AML-193 (cell line): Measurements from ENCODE around the gene RUFY3.
A peak's percentile ranks its signal among the peaks of the same experiment; 100 is the strongest.
"Not testable (repeated sequence)": the region's sequence is repeated elsewhere in the genome, so short reads cannot be mapped to it uniquely, and the experiment has no call there.

Experiments used
- DNase-seq, 2 experiments: peaks; one replicate each; lab custom pipeline; 2025; lab: John Stamatoyannopoulos, UW

The RUFY3 gene

DNA sequence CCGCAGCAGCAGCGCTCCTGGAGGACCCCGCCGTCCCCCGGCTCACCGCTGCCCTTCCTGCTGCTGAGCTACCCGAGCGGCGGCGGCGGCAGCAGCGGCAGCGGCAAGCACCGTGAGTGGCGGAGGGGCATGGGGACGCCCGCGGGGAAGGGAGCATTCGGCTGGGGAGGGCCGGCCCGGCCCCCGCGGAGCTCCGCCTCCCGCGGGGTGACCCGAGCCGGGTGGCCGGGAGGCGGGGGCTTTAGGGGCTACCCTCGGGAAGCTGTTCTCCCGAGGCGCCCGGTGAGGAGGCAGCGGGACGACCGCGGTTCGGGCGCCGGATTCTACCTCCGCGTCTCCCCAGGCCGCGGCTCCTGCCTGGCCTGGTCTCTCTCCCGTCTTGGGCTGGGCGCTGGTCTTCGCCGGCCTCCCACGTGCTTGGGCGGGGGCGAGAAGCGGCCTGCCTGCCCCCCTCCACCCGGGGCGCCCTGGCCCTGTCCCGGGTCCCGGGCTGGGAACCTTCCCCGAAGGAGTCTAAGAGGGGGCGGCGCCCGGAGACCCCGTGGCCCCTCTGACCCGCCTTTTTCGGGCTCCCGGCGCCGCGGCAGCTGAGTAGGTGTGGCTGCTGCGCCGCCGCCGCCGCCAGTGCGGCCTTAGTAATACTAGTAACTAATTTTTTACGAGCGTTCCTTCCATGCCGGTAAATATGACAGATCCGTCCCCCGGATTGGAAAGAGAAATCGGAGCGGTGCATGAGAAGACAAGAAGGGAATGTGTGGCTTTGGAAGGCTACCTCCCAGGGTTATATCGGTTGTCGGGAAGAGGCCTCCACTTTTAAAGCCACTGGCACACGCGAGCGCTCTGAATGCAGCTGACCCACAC is 16.4 kb upstream of the RUFY3 start:
- DNase-seq, result peak; percentile 41 to 45

DNA sequence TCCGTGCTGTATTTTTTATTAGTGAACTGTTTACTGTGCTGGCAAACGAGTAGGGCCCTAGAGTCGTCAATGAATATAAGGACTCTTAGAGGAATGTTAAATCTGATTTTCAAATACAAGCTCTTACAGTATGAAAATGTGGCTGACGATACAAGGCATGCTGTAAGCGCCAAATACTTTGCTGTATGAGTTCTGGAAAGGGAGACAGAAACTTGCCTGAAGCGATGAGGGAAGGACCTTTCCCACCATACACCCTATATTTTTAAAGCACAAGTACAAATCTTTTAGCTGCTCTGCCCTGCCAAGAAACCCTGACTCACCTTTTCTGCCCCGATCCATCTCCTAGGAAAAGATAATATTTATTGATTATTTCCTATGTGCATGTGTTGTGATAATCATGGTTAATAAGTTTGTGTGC is 15.7 kb upstream of the RUFY3 start:
- no peak for DNase-seq

DNA sequence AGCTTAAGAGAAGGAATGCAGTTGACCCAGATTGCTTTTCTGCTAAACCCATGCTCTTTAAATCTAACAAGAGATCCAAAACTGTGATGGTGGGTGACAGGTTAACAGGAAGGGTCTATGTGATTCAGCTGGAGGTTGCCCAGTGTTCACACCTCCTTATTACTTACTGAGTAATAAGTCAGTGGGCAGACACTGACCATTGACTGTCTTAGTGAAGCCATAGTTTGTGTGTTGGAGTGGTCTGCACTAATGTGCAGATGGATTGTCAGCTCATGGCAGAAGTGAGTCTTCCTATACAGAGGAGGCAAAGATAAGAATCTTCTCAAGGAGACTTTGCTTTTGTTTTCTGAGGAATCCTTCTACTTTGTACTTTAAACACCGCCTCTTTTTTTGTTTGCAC is 15.2 kb upstream of the RUFY3 start:
- DNase-seq, result no peak

DNA sequence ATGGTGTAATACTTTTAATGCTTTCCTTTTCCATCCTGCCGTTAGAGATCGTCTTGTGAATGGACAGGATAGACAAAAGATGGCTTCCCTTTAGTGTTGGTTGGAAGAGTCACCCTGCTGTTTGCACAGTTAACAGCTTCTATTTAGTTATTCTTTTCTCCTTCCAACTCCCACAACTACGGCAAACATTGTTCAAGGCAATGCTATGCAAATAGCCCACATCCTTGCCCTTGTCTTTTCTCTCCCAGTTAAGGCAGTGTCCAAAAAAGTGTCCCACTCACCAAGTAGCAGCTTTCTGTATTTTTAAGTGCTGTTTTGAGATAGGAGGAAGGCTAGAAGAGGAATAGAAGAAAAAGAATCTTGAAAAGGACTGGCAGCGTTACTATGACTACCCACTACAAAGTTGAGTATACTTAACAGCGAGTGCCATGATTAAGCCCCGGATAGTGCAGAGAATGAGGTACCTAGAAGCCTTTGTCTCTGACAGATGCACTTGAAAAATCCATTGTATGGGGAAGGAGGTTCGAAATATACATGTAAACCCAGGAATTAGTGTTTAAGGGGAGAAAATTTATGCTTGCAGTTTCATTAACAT is 12.1 kb upstream of the RUFY3 start:
- DNase-seq, result no peak

DNA sequence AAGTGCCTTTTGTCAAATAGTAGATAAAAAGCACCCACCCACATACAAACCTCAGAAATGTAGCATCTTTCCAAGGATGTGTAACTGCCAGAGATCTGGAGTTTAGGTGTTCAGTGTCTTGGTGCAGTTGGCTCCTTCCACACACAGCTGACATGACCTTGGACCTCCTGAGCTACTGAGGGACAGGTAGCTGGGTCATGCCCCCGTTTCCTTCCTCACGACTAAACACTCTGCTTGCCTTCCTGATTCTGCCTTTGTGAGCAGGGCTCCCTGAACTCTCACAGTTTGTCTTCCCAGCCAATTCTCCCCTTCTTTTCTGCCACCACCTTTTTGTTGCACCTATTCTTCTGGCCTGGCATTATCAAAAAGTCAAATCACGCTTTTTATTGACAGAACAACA is 10.2 kb upstream of the RUFY3 start:
- no peak for DNase-seq

DNA sequence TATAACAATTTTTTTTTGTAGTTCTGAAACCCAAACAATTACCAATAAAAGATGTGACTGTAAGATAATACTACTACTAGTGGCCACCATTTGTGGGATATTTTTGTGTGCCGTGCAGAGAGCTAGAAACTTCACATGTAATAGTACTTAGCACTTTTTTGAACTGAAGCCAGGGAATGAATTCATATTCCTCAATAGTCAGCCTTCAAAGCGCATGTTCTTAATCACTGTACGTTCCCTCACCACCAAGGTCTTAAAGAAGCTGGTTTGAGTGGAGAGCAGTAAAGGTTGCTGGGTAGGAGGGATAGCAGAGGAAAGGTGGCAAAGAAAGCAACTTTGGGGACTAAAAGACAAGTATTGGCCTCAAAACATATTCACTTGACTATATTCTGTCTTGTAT is 9.6 kb upstream of the RUFY3 start:
- no peak for DNase-seq

DNA sequence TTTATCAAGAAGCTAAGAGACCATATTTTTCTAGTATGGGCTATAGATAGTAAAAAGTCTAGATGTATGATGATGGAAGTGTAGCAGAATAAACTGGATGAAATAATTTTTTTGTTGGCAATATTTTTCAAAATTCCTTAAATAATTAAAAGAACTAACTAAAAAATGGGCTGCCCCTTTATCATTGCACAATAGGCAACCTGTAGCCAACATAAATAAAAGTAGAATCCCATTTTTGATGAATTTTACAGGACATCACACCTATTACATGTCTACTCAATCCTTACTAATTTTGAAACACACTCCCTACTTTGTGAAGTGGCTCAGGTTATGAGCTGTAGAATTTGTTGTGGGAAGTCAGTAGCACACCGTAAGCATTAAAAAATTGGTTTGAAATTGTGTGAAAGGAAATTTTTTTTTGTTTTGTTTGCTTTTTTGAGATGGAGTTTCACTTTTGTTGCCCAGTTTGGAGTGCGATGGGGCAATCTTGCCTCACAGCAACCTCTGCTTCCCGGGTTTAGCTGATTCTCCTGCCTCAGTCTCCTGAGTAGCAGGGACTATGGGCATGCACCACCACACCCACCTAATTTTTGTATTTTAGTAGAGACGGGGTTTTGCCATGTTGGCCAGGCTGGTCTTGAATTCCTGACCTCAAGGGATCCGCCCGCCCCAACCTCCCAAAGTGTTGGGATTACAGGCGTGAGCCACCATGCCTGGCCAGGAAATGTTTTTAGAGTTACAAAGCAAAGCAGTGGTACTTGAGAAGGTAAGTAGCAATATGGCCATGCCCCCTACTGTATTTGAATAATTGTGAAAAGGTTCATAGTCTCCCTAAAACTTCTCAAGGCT is 8.9 kb upstream of the RUFY3 start:
- DNase-seq, result no peak

DNA sequence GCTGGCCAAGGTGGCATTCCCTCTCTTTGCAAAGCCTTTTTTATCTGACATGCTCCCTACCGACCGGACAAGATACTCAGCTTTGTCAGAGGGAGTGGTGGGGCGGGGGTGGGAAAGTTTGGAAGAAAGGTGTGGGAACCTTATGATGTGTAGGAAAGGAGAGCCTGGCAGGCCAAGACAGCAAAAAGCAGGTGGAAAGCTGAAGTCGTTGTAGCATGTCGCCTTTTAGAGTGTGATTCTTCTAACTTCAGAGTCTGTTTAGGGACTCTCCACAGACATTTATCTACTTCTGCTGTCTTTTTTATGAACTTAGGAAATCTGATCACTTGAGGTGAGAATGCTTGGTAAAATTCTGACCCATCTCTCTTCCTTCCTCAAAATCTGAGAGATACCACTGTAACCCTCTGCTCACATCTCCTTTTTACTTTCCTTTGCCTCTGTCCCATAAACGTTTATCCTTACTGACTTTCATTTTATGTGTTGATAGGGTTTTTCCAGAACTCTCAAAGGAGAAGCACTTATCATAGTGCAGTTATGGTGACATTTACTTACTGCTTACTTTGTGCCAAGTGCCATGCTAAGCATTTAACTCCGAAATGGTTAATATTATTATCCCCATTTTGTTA is 8.2 kb upstream of the RUFY3 start:
- DNase-seq, result peak; percentile 22 to 37

DNA sequence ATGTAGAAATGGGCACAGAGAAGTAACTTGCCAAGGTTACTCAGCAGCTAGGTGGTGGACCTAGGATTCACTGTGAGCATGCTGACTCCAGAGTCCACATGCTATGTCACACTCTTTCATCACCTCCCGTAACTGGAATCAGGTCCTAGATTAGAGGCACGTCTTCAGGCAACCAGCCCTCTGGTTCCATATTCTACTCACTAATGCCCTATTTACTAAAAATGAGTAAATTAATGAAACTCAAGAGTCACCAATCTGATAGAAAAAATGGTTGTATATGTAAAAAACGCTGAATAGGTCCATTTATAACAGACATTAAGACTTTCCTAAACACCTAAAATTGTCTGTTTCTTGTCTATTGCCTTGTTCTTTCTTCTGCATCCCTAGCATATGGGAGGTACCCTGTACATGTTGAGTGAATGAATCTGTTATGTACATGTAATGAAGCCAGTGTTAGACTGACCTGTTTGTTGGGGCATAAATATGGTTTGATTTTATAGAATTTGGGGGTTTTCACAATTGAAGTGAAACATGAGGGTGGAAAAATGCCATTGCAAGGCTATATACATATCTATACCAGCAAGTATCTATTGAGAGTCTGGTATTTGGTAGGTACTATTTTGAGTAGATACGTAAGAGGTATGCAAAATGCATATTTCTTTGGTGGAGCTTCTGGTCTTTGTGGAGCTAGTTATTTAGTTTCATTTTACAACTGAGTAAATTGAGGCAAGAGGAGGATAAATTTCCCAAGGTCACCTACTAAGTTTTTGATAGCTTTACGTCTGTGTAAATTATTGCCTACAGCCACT is 7.5 kb upstream of the RUFY3 start:
- DNase-seq, result no peak

DNA sequence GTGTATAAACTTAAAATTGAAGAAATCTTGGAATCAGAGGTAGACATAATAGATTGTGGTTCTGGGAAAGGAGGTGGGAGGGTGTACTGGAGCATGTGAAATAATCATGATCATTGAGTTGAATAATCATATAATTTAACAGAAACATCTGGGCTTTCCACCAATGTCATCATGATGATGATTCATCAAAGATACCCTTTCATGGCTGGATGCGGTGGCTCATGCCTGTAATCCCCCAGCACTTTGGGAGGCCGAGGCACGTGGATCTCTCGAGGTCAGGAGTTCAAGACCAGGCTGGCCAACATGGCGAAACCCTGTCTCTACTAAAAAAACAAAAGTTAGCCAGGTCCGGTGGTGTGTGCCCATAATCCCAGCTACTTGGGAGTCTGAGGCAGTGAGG is 6.7 kb upstream of the RUFY3 start:
- DNase-seq, result no peak

DNA sequence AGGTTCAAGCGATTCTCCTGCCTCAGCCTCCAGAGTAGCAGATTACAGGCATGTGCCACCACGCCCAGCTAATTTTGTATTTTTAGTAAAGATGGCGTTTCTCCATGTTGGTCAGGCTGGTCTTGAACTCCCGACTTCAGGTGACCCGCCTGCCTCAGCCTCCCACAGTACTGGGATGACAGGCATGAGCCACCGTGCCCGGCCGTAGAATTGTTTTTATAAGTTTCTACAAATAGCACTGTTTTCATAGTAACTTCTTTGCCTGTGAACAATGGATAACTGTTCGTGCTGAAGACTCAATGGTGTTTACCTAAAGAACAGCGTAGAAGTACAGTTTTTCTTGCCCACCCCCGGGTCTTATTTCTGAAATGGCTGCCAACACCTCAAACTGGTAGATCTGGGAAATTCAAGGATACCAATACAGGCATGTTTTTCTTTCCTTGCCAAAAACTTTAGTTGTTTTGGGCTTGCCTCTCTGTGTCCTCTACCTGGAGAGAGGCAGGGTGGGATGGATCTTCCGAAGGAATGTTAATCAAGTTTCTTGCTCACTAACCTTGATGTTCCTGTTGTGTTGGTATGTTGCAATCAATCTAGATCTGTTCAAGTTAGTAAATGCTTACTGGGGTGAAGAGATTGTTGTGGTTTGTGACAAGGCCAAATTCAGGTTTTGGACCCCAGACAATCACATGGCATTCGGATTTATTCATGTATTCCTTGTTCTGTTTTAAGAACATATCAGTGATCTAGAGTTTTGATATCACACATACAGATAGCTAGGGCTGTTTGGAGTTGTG is 2.8 kb upstream of the RUFY3 start:
- no peak for DNase-seq

DNA sequence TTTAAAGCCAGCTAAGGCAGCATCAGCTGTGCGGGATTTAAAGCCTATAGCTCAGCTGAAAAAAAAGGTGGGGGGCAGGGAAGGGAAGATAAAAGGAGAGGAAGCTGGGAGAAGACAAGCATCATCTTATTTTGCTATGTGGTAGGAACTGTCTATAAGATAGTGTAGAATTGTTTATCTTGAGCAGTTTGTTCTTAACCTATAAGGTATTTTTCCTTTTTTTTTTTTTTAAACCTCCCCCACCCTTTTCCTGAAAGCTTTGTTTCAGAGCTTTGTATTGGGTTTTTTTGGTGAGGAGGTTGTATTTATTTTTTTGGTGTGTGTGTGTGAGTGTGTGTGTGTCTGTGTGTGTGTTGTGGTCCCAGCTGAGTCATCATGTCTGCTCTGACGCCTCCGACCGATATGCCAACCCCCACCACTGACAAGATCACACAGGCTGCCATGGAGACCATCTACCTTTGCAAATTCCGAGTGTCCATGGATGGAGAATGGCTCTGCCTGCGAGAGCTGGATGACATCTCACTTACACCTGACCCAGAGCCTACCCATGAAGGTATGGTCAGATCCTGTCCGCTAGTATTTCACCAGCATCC is 531 bp downstream of the RUFY3 start:
- no peak for DNase-seq

DNA sequence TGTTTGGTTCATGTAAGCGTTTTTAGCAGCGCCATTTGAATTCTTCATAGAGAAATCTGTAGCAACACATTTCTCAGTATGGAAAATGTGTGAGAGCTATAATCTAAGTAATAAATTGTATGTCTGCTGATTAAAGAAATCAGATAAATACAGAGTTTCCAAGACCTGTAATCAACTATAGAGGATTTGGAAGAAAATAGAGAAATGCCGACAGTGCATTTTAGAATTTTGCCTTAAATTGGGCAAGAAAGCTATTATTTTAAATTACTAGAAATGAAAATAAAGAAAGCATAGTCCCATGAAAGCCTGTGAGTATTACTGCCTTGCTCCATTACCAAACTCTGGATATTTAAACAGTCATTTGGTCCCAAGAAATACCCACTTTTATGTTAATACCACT is 2.7 kb downstream of the RUFY3 start:
- DNase-seq, result no peak

DNA sequence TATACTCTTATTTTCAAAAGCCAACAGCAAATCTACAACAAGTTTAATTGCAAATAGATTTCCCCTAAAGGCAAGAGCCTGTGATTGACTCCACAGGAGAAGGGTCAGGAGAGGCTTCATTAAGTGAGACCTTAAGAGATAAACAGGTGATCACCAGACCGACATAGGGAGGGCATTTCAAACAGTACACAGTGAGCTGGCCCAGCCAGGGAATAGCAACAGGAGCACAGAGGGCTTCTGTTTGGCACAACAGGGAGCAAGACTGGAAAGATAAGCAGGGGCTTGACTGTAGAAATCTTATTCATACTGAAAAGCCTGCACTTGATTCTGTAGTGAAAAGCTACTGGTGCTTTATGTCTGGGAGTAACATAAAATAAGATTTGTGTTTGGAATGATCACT is 3.9 kb downstream of the RUFY3 start:
- no peak for DNase-seq

DNA sequence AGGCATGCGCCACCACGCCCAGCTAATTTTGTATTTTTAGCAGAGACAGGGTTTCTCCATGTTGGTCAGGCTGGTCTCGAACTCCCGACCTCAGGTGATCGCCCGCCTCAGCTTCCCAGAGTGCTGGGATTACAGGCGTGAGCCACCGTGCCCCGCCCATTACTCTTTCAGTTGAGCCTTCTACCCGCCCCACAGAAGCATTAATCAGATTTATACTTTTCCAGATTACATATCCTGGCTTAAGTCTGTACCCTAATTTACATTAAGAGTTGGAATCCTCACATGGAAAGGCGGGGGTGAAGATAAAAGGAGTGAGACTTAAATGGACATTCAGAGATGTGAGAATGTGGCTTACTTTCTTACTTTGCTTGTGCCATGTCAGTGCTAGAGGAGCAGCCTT is 4.8 kb downstream of the RUFY3 start:
- DNase-seq, result not testable (repeated sequence)

DNA sequence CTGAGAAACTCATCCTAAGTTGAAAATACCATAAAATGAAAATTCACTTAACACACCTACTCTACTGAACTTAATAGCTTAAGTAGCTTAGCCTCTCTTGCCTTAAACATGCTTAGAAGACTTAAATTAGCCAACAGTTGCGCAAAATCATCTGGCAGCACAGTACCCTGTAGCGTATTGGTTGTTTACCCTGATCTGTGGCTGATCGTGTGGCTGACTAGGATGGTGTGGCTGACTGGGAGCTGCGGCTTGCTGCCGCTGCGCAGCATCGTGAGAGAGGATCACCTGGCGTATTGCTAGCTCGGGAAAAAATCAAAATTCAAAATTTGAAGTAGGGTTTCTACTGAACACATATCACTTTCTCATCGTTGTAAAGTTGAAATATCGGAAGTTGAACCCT is 6.3 kb downstream of the RUFY3 start:
- DNase-seq, result no peak

DNA sequence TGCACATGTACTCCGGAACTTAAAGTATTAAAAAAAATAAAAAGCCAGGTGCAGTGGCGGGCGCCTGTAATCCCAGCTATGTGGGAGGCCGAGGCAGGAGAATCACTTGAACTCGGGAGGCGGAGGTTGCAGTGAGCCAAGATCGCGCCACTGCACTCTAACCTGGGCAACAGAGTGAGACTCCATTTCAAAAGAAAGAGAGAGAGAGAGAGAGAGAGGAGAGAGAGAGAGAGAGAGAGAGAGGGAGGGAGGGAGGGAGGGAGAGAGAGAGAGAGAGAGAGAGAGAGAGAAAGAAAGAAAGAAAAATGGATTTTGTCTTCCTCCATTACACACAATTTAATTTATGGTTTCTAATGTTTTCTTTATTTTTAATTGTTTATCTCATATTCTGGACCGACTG is 11.1 kb downstream of the RUFY3 start:
- not testable (repeated sequence) for DNase-seq

DNA sequence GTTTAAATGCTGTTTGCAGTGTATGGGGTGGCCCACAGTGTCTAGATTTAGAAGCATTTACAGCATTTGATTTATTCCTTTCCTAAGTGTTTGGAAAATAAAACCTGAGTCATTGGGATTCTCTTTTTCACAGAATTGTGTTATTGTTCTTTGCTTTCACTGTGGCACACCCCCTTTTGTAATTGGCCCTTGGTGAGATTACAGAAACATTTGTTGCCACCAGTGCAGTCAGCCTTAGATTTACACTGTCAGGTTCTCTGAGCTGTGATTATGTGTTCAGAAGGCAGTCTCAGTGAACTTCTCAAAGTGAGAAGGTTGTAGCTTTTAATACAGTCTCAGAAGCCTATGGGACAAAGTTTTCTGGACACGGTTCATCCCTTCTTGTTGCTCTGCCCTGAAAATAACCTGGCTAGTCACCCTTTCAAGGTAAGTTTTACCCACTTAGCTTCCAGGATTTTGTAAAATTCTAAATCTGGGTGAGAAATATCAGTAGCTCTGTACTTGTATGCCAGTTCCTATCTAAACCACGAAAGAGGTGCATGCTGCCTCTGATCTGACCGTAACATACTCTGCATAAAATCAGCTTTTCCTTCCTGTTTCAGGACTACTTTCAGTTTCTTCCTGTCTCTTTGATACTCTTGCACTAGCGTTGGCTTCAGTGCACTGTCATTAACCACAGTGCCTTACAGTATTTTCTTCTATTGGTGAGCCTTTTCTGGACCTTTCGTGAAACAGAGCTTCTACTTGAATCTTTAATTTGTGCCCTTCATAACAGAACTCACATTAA is 12.6 kb downstream of the RUFY3 start:
- DNase-seq, result peak; percentile 77 to 78

DNA sequence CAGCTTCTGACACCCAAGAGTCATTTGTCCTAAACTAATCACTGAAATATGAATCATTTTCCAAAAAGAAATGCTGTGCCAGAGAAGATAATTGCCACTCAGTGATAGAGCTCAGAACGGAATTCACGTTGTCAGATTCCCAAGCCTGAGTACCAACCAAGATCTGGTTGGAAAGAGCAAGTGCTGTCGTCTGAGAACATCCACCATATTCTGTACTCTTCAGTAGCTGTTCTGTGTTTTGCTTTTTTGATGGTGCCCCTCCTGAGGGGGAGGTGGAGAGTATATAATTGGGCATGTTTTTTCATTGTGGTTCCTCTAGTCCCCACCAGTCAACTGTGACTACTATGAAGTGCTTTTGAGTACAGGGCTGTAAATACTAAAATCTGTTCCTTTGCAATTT is 13.2 kb downstream of the RUFY3 start:
- no peak for DNase-seq
